Iris pigment epithelial cell (primary cell): Measurements from ENCODE around the gene FOXJ3.

ENCODE experiments used
- DNase-seq: peaks from one replicate; pipeline ENCODE4 v3.0.0-alpha.2; 2011; ENCODE audit warnings: low read depth

The FOXJ3 gene

GRCh38 chr1:42189931-42190853, 144.8 kb downstream of the FOXJ3 start:
- DNase-seq: peak; percentile 41

- peak; percentile 74 for DNase-seq
Measured at GRCh38 chr1:42186152-42186551, 148.9 kb downstream of the FOXJ3 start.

- DNase-seq: no peak
Measured at GRCh38 chr1:42184616-42185015, 150.4 kb downstream of the FOXJ3 start.

GRCh38 chr1:42183957-42184268, 151.1 kb downstream of the FOXJ3 start:
- no peak for DNase-seq

- DNase-seq: no peak
Measured at GRCh38 chr1:42183210-42183956, 151.7 kb downstream of the FOXJ3 start.

- DNase-seq: no peak
Measured at GRCh38 chr1:42181687-42182086, 153.3 kb downstream of the FOXJ3 start.

GRCh38 chr1:42179900-42180329, 155.1 kb downstream of the FOXJ3 start:
- DNase-seq: no peak

GRCh38 chr1:42179275-42179674, 155.8 kb downstream of the FOXJ3 start:
- peak; percentile 89 for DNase-seq

DNA sequence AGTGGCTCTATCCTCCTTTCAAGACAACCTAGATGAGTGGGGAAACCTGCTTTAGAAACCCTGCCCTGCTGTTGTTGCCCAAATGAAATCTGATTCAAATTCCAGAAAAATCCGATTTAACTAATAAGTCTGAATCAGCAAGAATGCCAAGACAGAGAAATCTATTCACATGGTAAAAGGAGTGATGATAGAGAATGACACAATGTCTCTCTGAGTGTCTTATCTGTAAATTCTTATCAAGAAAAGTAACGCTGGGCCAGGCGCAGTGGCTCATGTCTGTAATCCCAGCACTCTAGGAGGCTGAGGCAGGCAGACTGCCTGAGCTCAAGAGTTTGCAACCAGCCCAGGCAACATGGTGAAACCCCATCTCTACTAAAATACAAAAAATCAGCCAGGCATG, 156.8 kb downstream of the FOXJ3 start:
- DNase-seq: peak; percentile 57

DNA sequence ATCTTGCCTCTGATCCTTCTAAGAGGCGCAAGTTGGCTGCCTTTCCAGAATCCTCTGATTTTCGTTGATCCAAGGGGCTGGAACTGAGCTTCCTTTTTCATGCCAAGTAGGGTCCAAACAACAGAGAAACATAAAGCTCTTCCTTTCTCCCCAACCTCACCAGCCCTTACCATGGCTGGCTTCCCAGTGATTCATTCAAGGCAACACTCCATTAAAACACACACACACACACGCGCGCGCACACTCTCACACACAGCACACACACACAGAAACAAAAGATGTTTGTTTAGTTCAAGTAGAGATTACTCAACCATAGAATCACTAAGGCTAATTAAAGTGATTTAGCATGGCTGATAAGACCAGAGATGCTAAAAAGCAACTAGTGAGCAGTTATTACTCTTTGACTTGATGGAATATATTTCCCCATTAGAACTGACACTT, 157.5 kb downstream of the FOXJ3 start:
- peak; percentile 84 for DNase-seq

GRCh38 chr1:42176902-42177519, 158.0 kb downstream of the FOXJ3 start:
- peak; percentile 62 for DNase-seq

- DNase-seq: no peak
Measured at GRCh38 chr1:42175314-42176054, 159.6 kb downstream of the FOXJ3 start.

DNA sequence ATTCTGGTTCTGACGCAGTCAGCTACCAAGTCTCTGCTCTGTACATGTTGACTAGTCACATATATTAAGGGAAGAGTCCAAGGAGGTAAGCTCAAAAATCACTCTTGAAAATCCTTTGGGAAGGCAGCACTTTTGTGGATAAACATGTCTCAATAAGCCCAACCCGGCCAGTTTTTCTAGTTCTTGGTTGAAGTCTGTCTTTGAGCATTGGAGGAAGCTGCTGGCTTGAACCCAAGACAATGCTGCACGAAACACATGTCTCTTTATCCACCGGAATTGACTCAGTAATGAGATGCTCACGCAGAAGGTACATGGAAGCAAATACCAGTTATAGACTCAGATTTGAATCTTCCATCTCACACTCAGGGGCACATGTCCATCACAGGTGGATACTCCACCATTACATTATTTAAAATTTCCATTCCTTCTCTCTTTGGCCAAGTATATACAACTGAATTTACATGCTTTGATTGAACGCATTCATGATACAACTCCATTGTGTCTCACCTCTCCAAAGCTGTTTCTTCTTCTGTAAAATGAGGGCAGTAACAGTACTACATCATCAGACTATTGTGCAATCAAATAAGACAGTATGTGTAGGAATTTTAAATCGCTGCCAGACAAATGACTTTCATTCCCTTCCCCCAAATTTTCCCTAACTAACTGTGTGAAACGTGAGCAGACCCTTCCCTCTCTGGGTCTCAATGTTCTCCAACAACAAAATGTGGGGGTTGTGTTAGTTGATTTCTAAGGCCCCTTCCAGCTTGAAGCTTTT, 160.9 kb downstream of the FOXJ3 start:
- DNase-seq: peak; percentile 68

- peak; percentile 32 for DNase-seq
Measured at GRCh38 chr1:42173155-42173933, 161.7 kb downstream of the FOXJ3 start.

DNA sequence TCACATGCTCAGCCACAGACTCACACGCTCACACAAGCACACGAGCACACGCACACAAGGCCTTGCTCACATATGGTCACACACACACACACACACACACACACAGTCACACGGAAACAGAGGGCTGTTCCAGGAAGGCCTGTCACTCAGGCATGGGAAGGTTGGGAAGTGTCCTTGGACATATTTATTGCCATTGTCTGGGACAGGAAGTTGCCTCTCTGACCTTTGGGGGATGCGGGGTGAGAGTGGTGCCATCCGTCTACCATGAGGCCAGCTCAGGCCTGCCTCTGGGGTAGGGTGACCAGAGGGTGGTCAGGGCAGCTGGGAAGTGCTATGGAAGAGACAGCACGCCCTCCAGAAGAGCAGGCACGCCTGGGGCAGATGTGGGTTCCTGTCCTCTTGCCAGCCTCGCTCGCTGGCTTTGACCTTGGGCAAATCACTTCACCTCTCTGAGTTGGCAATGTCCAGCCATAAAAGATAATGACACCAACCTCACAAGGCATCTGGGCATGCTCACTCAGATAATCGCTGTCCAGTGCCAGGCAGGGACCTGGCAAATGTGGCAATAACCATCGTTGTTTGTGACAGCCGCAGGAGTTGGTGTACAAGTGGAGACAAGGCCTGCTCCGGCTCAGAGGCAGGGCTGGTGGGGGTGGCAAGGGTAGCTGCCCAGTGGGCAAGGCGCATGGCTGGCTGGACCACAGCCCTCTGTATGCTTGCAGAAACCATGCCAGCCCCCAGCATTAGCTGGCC, 162.5 kb downstream of the FOXJ3 start:
- no peak for DNase-seq

DNA sequence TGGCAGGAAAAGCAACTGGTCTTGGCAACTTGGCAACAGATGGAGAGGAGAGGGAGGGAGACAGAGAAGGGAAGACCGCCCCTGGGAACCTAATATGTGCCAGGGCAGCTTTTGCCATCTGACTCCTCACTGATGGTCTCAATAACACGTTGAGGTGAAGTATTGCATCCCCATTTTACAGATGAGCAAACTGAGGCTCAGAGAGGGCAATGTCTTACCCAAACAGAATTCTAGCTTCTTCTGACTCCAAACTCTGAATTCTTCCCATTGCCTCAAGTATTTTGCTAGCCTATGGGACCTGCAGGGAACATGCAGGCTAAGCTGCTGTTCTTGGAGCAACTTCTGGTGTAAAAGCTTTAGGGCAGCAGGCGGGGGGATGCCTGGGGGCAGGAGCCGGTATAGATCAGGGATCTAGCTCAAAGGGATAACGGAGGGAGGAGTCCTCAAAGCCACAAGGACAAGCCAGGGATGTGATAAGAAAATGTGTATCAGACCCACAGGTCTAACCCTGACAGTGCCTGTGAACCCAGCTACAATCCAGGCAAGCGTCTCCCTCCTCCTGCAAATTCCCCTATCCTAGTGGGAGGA, 163.3 kb downstream of the FOXJ3 start:
- no peak for DNase-seq

DNA sequence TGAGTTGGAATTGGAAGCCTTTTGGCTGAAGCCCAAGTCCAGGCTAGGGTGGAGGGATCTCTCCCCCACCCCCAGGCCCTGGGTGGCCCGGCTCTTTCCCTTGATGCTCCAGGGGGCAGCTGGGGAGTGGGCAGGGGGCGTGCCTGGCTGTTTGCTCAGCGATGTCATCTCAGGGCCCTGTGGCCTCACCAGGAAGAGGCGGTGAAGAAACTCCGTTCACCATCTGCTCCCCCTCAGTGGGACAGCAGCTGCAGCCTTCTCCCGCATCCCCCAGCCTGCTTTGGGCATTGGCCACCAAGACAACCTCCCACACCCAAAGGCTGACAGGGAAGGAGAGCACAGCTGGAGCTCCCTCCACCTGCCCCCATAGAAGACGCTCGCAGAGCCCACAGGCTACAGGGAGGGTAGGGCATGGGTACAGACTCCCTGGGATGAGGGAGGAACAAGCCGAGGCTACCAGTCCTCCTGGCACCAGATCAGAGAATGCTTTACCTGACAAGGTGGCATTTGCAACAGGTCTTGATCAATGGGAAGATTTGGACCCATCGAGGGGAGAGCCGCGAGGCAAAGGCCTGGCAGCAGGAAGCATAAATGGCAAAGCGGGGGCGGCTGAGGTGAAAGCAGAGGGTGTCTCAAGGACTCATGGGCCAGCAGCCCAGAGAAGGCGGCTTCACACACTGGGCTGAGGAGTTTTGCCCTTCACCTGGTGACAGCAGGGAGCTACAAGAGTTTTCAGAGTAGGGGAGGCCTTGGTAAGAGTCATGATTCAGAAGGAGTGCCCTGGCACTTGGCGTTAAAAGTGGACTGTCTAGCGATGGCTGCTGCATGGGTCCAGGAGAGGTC, 164.0 kb downstream of the FOXJ3 start:
- DNase-seq: no peak

- no peak for DNase-seq
Measured at GRCh38 chr1:42168763-42169162, 166.3 kb downstream of the FOXJ3 start.

GRCh38 chr1:42168391-42168670, 166.7 kb downstream of the FOXJ3 start:
- no peak for DNase-seq
